HL-60 (cell line): ENCODE data around the gene ZSWIM4.

Experiments used
- CTCF ChIP-seq: IDR thresholded peaks from one replicate; pipeline ENCODE4 v1.5.1; 2011; ENCODE audit warnings: low read length, control low read depth, inconsistent platforms; ENCODE audit not compliant: insufficient read depth
- POLR2AphosphoS5 ChIP-seq: IDR thresholded peaks from 2 replicates; pipeline ENCODE4 v1.6.1; 2012; ENCODE audit warnings: low read depth
- REST ChIP-seq: IDR thresholded peaks from 2 replicates; pipeline ENCODE4 v1.6.1; 2012; ENCODE audit warnings: low read depth; ENCODE audit not compliant: insufficient replicate concordance

- TF ChIP-seq POLR2AphosphoS5 (no peak), REST (no peak), CTCF (no peak)
Measured at GRCh38 chr19:13824703-13825102, 29.5 kb downstream of the ZSWIM4 start.
